HepG2 (cell line): ENCODE data around the gene CHST6. TPM values are rescaled to one million over a fixed set of nuclear protein-coding genes. Genes with fewer than 3 reads are reported as not detected.

ENCODE experiments used
- BCLAF1 ChIP-seq: fragments of 450-650 bp; IDR thresholded peaks from 2 replicates; pipeline ENCODE4 v1.6.1; 2017; ENCODE audit warnings: mild to moderate bottlenecking
- CCDC6 ChIP-seq: sonication (generic); formaldehyde crosslinking; IDR thresholded peaks from 2 replicates; pipeline ENCODE4 v1.8.1; 2022; ENCODE audit warnings: mild to moderate bottlenecking, missing genetic modification reagents, moderate library complexity
- DR1 ChIP-seq: sonication (generic); formaldehyde crosslinking; IDR thresholded peaks from 2 replicates; pipeline ENCODE4 v1.8.0; 2021; ENCODE audit warnings: mild to moderate bottlenecking, missing genetic modification reagents, inconsistent platforms
- ESRRA ChIP-seq: sonication (generic); formaldehyde crosslinking; IDR thresholded peaks from 2 replicates; pipeline ENCODE4 v1.5.1; 2020; ENCODE audit warnings: mild to moderate bottlenecking, low read depth, missing genetic modification reagents
- GABPA ChIP-seq, 2 experiments: IDR thresholded peaks; 2 replicates each; pipeline ENCODE4 v1.6.1; 2011 to 2016; ENCODE audit warnings: low read depth in 2 of 2, low read length in 1 of 2, missing biosample characterization in 1 of 2, missing genetic modification characterization in 1 of 2
- KDM6A ChIP-seq: IDR thresholded peaks from 2 replicates; pipeline ENCODE4 v1.6.1; 2016; ENCODE audit warnings: low read depth
- MTERF4 ChIP-seq: sonication (generic); formaldehyde crosslinking; IDR thresholded peaks from 2 replicates; pipeline ENCODE4 v1.8.0; 2023; ENCODE audit warnings: mild to moderate bottlenecking, missing genetic modification reagents
- REPIN1 ChIP-seq: sonication (generic); formaldehyde crosslinking; IDR thresholded peaks from 2 replicates; pipeline ENCODE4 v1.8.0; 2022; ENCODE audit warnings: missing genetic modification reagents, low read depth, mild to moderate bottlenecking, borderline replicate concordance
- RFXANK ChIP-seq: IDR thresholded peaks from 2 replicates; pipeline ENCODE4 v1.6.1; 2016
- RORA ChIP-seq: sonication (generic); formaldehyde crosslinking; IDR thresholded peaks from 2 replicates; pipeline ENCODE4 v1.5.0; 2020; ENCODE audit warnings: mild to moderate bottlenecking, missing genetic modification reagents, moderate library complexity
- SMC3 ChIP-seq: IDR thresholded peaks from 2 replicates; pipeline ENCODE4 v1.6.1; 2011; ENCODE audit warnings: low read length, improper control_type of control experiment
- SUZ12 ChIP-seq: fragments of 150-350 bp; IDR thresholded peaks from 2 replicates; pipeline ENCODE4 v1.6.1; 2014; ENCODE audit warnings: low read depth, low read length
- ZNF205 ChIP-seq: IDR thresholded peaks from 2 replicates; pipeline ENCODE4 v1.6.1; 2018; ENCODE audit warnings: missing biosample characterization, missing genetic modification reagents
- ZNF3 ChIP-seq: IDR thresholded peaks from 2 replicates; pipeline ENCODE4 v1.7.0; 2017; ENCODE audit warnings: inconsistent platforms
- ZNF30 ChIP-seq: sonication (generic); formaldehyde crosslinking; IDR thresholded peaks from 2 replicates; pipeline ENCODE4 v1.5.0; 2020; ENCODE audit warnings: mild to moderate bottlenecking, missing genetic modification reagents
- ZNF382 ChIP-seq: sonication (generic); formaldehyde crosslinking; IDR thresholded peaks from 2 replicates; pipeline ENCODE4 v1.5.0; 2020; ENCODE audit warnings: missing genetic modification reagents, mild to moderate bottlenecking, borderline replicate concordance
- ZNF569 ChIP-seq: sonication (generic); formaldehyde crosslinking; IDR thresholded peaks from 2 replicates; pipeline ENCODE4 v1.5.0; 2020; ENCODE audit warnings: mild to moderate bottlenecking, missing genetic modification reagents, moderate library complexity, borderline replicate concordance
- ZNF670 ChIP-seq: sonication (generic); formaldehyde crosslinking; IDR thresholded peaks from 2 replicates; pipeline ENCODE4 v1.8.0; 2022; ENCODE audit warnings: mild to moderate bottlenecking, missing genetic modification reagents, borderline replicate concordance
- ZNF790 ChIP-seq: sonication (generic); formaldehyde crosslinking; IDR thresholded peaks from 2 replicates; pipeline ENCODE4 v1.8.0; 2022; ENCODE audit warnings: missing genetic modification reagents, mild to moderate bottlenecking, borderline replicate concordance
- polyA plus RNA-seq, 8 experiments: library from polyadenylated mRNA; depleted of rRNA in 3 of 8; stranded (reverse) in 7 of 8; unstranded in 1 of 8; fragments of >200 nt; fragmentation: Illumina TruSeq in 4 of 8; extraction: Trizol in 4 of 8; gene quantifications; 2 replicates each; pipeline versions ENCODE4 v1.2.1 to v1.2.3, GENCODE V29; 2011 to 2016; ENCODE audit warnings: low read depth in 4 of 8, missing spikeins in 1 of 8, mixed read lengths in 1 of 8; ENCODE audit not compliant: insufficient read depth in 1 of 8
- total RNA-seq, 5 experiments: library from RNA; depleted of rRNA; stranded (reverse); fragments of >200 nt; fragmentation: Illumina TruSeq; extraction: Trizol; gene quantifications; 2 replicates each; pipeline ENCODE4 v1.2.3, GENCODE V29; 2016; ENCODE audit warnings: low read depth in 1 of 5
- TF ChIP-seq, protein P1 (sequence below): sonication (generic); formaldehyde crosslinking; conservative IDR thresholded peaks from 2 replicates; pipeline ENCODE4 v1.4.0; 2020; ENCODE audit warnings: mild to moderate bottlenecking, missing genetic modification reagents, moderate library complexity
- TF ChIP-seq, protein P2 (sequence below): IDR thresholded peaks from 2 replicates; pipeline ENCODE4 v1.6.1; 2018; ENCODE audit warnings: missing genetic modification reagents

CHST6 gene
- total and polyA plus RNA-seq, 2 of the 13 experiments (the other 11 are each of a cell fraction or from before 2014, with no cell fraction given), result 0.18 to 0.91 TPM

GRCh38 chr16:75432828-75433731, 62.2 kb downstream of the CHST6 start, which contains the start of gene CFDP1 (continued):
- TF ChIP-seq, protein P1, sequence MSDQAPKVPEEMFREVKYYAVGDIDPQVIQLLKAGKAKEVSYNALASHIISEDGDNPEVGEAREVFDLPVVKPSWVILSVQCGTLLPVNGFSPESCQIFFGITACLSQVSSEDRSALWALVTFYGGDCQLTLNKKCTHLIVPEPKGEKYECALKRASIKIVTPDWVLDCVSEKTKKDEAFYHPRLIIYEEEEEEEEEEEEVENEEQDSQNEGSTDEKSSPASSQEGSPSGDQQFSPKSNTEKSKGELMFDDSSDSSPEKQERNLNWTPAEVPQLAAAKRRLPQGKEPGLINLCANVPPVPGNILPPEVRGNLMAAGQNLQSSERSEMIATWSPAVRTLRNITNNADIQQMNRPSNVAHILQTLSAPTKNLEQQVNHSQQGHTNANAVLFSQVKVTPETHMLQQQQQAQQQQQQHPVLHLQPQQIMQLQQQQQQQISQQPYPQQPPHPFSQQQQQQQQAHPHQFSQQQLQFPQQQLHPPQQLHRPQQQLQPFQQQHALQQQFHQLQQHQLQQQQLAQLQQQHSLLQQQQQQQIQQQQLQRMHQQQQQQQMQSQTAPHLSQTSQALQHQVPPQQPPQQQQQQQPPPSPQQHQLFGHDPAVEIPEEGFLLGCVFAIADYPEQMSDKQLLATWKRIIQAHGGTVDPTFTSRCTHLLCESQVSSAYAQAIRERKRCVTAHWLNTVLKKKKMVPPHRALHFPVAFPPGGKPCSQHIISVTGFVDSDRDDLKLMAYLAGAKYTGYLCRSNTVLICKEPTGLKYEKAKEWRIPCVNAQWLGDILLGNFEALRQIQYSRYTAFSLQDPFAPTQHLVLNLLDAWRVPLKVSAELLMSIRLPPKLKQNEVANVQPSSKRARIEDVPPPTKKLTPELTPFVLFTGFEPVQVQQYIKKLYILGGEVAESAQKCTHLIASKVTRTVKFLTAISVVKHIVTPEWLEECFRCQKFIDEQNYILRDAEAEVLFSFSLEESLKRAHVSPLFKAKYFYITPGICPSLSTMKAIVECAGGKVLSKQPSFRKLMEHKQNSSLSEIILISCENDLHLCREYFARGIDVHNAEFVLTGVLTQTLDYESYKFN (CRISPR knock-in tag), result peak; percentile 47
- TF ChIP-seq ZNF382, result no peak
- TF ChIP-seq SUZ12, result peak; percentile 76
- peak; percentile 27; the same call in 1 of the 2 replicates for TF ChIP-seq ZNF205 (CRISPR knock-in tag)
- peak; percentile 55; the same call in 1 of the 2 replicates for TF ChIP-seq ESRRA
- peak; percentile 78; the same call in 1 of the 2 replicates for TF ChIP-seq RFXANK (CRISPR knock-in tag)
- peak; percentile 92 for TF ChIP-seq REPIN1
- peak; percentile 97; the same call in 1 of the 2 replicates for TF ChIP-seq ZNF569 (CRISPR knock-in tag)
- TF ChIP-seq ZNF30, result peak; percentile 97
- peak; percentile 78 for TF ChIP-seq GABPA (IDR thresholded peaks at IDR 0.05; ENCODE audit: low read depth, low read length)
- peak; percentile 95 for TF ChIP-seq GABPA (CRISPR knock-in tag; IDR thresholded peaks at IDR 0.05; ENCODE audit: low read depth)
- peak; percentile 98 for TF ChIP-seq MTERF4
- TF ChIP-seq ZNF790, result no peak
- no peak for TF ChIP-seq KDM6A
- TF ChIP-seq, protein P2, sequence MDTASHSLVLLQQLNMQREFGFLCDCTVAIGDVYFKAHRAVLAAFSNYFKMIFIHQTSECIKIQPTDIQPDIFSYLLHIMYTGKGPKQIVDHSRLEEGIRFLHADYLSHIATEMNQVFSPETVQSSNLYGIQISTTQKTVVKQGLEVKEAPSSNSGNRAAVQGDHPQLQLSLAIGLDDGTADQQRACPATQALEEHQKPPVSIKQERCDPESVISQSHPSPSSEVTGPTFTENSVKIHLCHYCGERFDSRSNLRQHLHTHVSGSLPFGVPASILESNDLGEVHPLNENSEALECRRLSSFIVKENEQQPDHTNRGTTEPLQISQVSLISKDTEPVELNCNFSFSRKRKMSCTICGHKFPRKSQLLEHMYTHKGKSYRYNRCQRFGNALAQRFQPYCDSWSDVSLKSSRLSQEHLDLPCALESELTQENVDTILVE (CRISPR knock-in tag), result 0 out of 2 replicates have a peak, but pooled peaks have one; percentile 15
- TF ChIP-seq CCDC6 (CRISPR knock-in tag), result peak; percentile 85; the same call in 1 of the 2 replicates
- no peak for TF ChIP-seq BCLAF1
- TF ChIP-seq ZNF670 (CRISPR knock-in tag), result peak; percentile 22; the same call in 1 of the 2 replicates
- TF ChIP-seq ZNF3, result no peak
- no peak for TF ChIP-seq RORA (CRISPR knock-in tag)
- TF ChIP-seq DR1, result 0 out of 2 replicates have a peak, but pooled peaks have one; percentile 31
- no peak for TF ChIP-seq SMC3
